GM18870 (cell line): ENCODE data around the gene STIM1.

Experiments
- ATAC-seq: cut with Tn5 transposase; IDR thresholded peaks from one replicate; pipeline ENCODE4 v1.9.1; 2021; ENCODE audit warnings: moderate library complexity; ENCODE audit not compliant: unreplicated experiment

The STIM1 gene

GRCh38 chr11:4061700-4062099, 206.2 kb downstream of the STIM1 start:
- no peak for ATAC-seq

GRCh38 chr11:4063348-4063747, 207.9 kb downstream of the STIM1 start:
- no peak for ATAC-seq

- ATAC-seq, result no peak
Observed at GRCh38 chr11:4064278-4064955, 209.0 kb downstream of the STIM1 start.

GRCh38 chr11:4065086-4065485, 209.6 kb downstream of the STIM1 start:
- no peak for ATAC-seq

GRCh38 chr11:4065601-4066377, 210.3 kb downstream of the STIM1 start:
- no peak for ATAC-seq

GRCh38 chr11:4066910-4067309, 211.4 kb downstream of the STIM1 start:
- no peak for ATAC-seq

- ATAC-seq, result no peak
Observed at GRCh38 chr11:4068962-4069361, 213.5 kb downstream of the STIM1 start.

- ATAC-seq, result no peak
Observed at GRCh38 chr11:4071325-4071724, 215.9 kb downstream of the STIM1 start.

- no peak for ATAC-seq
Observed at GRCh38 chr11:4071914-4072313, 216.4 kb downstream of the STIM1 start.

GRCh38 chr11:4072668-4073285, 217.3 kb downstream of the STIM1 start:
- ATAC-seq, result no peak

GRCh38 chr11:4074266-4074665, 218.8 kb downstream of the STIM1 start:
- ATAC-seq, result no peak

GRCh38 chr11:4076774-4077173, 221.3 kb downstream of the STIM1 start:
- ATAC-seq, result no peak

- no peak for ATAC-seq
Observed at GRCh38 chr11:4083198-4083597, 227.7 kb downstream of the STIM1 start.

GRCh38 chr11:4084406-4085125, 229.1 kb downstream of the STIM1 start:
- no peak for ATAC-seq

- ATAC-seq, result no peak
Observed at GRCh38 chr11:4085575-4085974, 230.1 kb downstream of the STIM1 start.

GRCh38 chr11:4086575-4087353, 231.3 kb downstream of the STIM1 start:
- no peak for ATAC-seq

- no peak for ATAC-seq
Observed at GRCh38 chr11:4087551-4087950, 232.1 kb downstream of the STIM1 start.

- ATAC-seq, result no peak
Observed at GRCh38 chr11:4090258-4090657, 234.8 kb downstream of the STIM1 start.

GRCh38 chr11:4092026-4092425, 236.6 kb downstream of the STIM1 start:
- ATAC-seq, result no peak

GRCh38 chr11:4093519-4094347, 238.3 kb downstream of the STIM1 start:
- no peak for ATAC-seq
